Aorta (tissue), 5 donors: ENCODE results near the gene TP73. TPM values are rescaled to one million over a fixed set of nuclear protein-coding genes. Genes with fewer than 3 reads are reported as not detected.
A peak's percentile ranks its signal among the peaks of the same experiment; 100 is the strongest.
"Not testable (repeated sequence)": the region's sequence is repeated elsewhere in the genome, so short reads cannot be mapped to it uniquely, and the experiment has no call there.

Source experiments
- ATAC-seq: fragments of 200-7000 bp; cut with Tn5 transposase; one replicate; pipeline ENCODE4 v1.9.1; 2022; ENCODE audit warnings: moderate library complexity; ENCODE audit not compliant: low FRiP score
- DNase-seq, 2 donors: peaks; one replicate each; pipeline ENCODE4 v3.0.0-alpha.2; 2020
- H3K27ac ChIP-seq, 2 donors: one replicate each; pipeline ENCODE4 v1.5.1; 2013; ENCODE audit warnings: low read length in 2 of 2, mild to moderate bottlenecking in 2 of 2, moderate library complexity in 2 of 2, control low read depth in 1 of 2, inconsistent platforms in 1 of 2, low read depth in 1 of 2
- H3K27me3 ChIP-seq, 2 donors: one replicate each; pipeline ENCODE4 v1.6.1; 2013; ENCODE audit warnings: control low read depth in 1 of 2, low read length in 1 of 2, mild to moderate bottlenecking in 1 of 2, moderate library complexity in 1 of 2; ENCODE audit not compliant: insufficient read depth in 2 of 2, control insufficient read depth in 1 of 2
- H3K36me3 ChIP-seq, 2 donors: one replicate each; pipeline ENCODE4 v1.6.1; 2013; ENCODE audit warnings: control low read depth in 1 of 2, low read length in 1 of 2, mild to moderate bottlenecking in 1 of 2; ENCODE audit not compliant: insufficient read depth in 2 of 2, control insufficient read depth in 1 of 2
- H3K4me1 ChIP-seq, 2 donors: one replicate each; pipeline ENCODE4 v1.6.1; 2013; ENCODE audit warnings: low read length in 2 of 2, control low read depth in 1 of 2, mild to moderate bottlenecking in 1 of 2, moderate library complexity in 1 of 2; ENCODE audit not compliant: insufficient read depth in 2 of 2, control insufficient read depth in 1 of 2
- H3K4me3 ChIP-seq, 2 donors: one replicate each; pipeline ENCODE4 v1.5.1; 2013; ENCODE audit warnings: low read length in 2 of 2, control low read depth in 1 of 2, mild to moderate bottlenecking in 1 of 2
- H3K9me3 ChIP-seq: one replicate; pipeline ENCODE4 v1.6.1; 2013; ENCODE audit warnings: mild to moderate bottlenecking, low read length; ENCODE audit not compliant: control insufficient read depth
- WGBS, 2 donors: extraction: QIAGEN DNeasy Blood & Tissue Kit; methylation state at CpG; one replicate each; pipeline ENCODE4 v1.1.7; 2013; 5-methylcytosine and 5-hydroxymethylcytosine counted together
- intact Hi-C, 2 donors: fragments of 100-400 bp; cut with DNase I; formaldehyde crosslinking; loops; one replicate each; pipeline versions ENCODE4 v1.14.2 to v1.15.0; 2022
- polyA plus RNA-seq, 2 donors: library from polyadenylated mRNA; stranded (reverse); fragments of 200-250 nt; gene quantifications; one replicate each; pipeline ENCODE4 v1.2.3, GENCODE V29; 2013
- total RNA-seq, 2 donors: library from RNA; stranded (reverse); fragmentation: NEBNext Ultra II Directional; extraction: Animal tissue kit (Norgen Biotek cat#: 25700); gene quantifications; one replicate each; pipeline ENCODE4 v1.2.1, GENCODE V29; 2021
- donor health status: healthy with polysubstance abuse.
- donor health status: Bipolar disorder and iron deficiency.
- donor health status: DM: no; HTN: no; CAD: no.
- donor health status: DM: no; HTN: no; CAD: no.
- donor health status: DM: yes; HTN: yes; CAD: no.

The TP73 gene
- total and polyA plus RNA-seq, 4 donors = 0.18 to 0.38 TPM; not detected in 2

GRCh38 chr1:3616861-3617260 is 35.5 kb upstream of the TP73 start:
- Histone ChIP-seq H3K27me3 (no peaks in the 10 kb centered on the region), H3K27ac (no peak overlapping the region), H3K36me3 (no peaks in the 10 kb centered on the region), H3K4me3 (no peak overlapping the region), H3K4me1 (no peaks in the 10 kb centered on the region), H3K9me3 (no peaks in the 10 kb centered on the region)
- WGBS, 2 donors = 89 to 93% methylated on average over 9 of the region's 9 CpGs
- intact Hi-C loops = no loop called here
- DNase-seq = no peak
- no peak for ATAC-seq

- H3K4me3 ChIP-seq = no peak overlapping the region
- DNase-seq (no peak), ATAC-seq (no peak)
- H3K27me3 ChIP-seq = no peaks in the 10 kb centered on the region
- no peaks in the 10 kb centered on the region for H3K9me3 ChIP-seq
- WGBS, 2 donors = 86 to 90% methylated on average over 17 to 18 of the region's 18 CpGs
- intact Hi-C loops = loop anchor here in 1 of 2 donors (2.0 kb wide), 1 partner anchor 53 kb away; no protein-coding TSS in a partner anchor
- H3K4me1 ChIP-seq = no peaks in the 10 kb centered on the region
- H3K36me3 ChIP-seq = no peaks in the 10 kb centered on the region
- no peak overlapping the region for H3K27ac ChIP-seq
Measured at GRCh38 chr1:3617806-3618345, 34.4 kb upstream of the TP73 start.

GRCh38 chr1:3618531-3618880 is 33.8 kb upstream of the TP73 start:
- H3K4me3 ChIP-seq = no peak overlapping the region
- DNase-seq (no peak), ATAC-seq (no peak)
- H3K27me3 ChIP-seq = no peaks in the 10 kb centered on the region
- WGBS, 2 donors = 75 to 82% methylated on average over 9 of the region's 9 CpGs
- H3K4me1 ChIP-seq = no peaks in the 10 kb centered on the region
- intact Hi-C loops = loop anchor here in 1 of 2 donors (2.0 kb wide), 1 partner anchor 54 kb away; no protein-coding TSS in a partner anchor
- H3K27ac ChIP-seq = no peak overlapping the region
- no peaks in the 10 kb centered on the region for H3K9me3 ChIP-seq
- H3K36me3 ChIP-seq = no peaks in the 10 kb centered on the region

GRCh38 chr1:3618881-3619671 is 33.2 kb upstream of the TP73 start:
- 16 to 22% methylated on average over 18 to 21 of the region's 21 CpGs for WGBS, 2 donors

GRCh38 chr1:3620708-3621107 is 31.6 kb upstream of the TP73 start:
- Histone ChIP-seq H3K4me1 (no peaks in the 10 kb centered on the region), H3K4me3 (no peak overlapping the region), H3K9me3 (no peaks in the 10 kb centered on the region), H3K27ac (no peak overlapping the region), H3K27me3 (no peaks in the 10 kb centered on the region), H3K36me3 (no peaks in the 10 kb centered on the region)
- ATAC-seq (no peak), DNase-seq (no peak)
- intact Hi-C loops = loop anchor here (2.0 kb wide), 2 partner anchors 126 to 168 kb away; no protein-coding TSS in a partner anchor
- 87 to 89% methylated on average over 12 of the region's 12 CpGs for WGBS, 2 donors

More at GRCh38 chr1:3618881-3619671, 33.2 kb upstream of the TP73 start:
- no peaks in the 10 kb centered on the region for H3K36me3 ChIP-seq
- H3K27ac ChIP-seq = no peak overlapping the region
- ATAC-seq (peak; percentile 79), DNase-seq (peak in 1 of 2 donors; percentile 78)
- H3K4me1 ChIP-seq = no peaks in the 10 kb centered on the region
- no peaks in the 10 kb centered on the region for H3K9me3 ChIP-seq
- no peaks in the 10 kb centered on the region for H3K27me3 ChIP-seq
- intact Hi-C loops = loop anchor here (1.0 to 2.0 kb wide), 3 partner anchors 54 to 128 kb away; no protein-coding TSS in a partner anchor
- H3K4me3 ChIP-seq = no peak overlapping the region

- 22 to 33% methylated on average over 10 to 15 of the region's 15 CpGs for WGBS, 2 donors
- intact Hi-C loops = loop anchor here (2.0 kb wide), 2 partner anchors 126 to 168 kb away; no protein-coding TSS in a partner anchor
- not testable (repeated sequence) for ATAC-seq
Measured at GRCh38 chr1:3621151-3621671, 31.1 kb upstream of the TP73 start.

GRCh38 chr1:3622102-3622501 is 30.2 kb upstream of the TP73 start:
- H3K9me3 ChIP-seq, H3K36me3 ChIP-seq, H3K4me3 ChIP-seq, H3K4me1 ChIP-seq, H3K27ac ChIP-seq, H3K27me3 ChIP-seq, DNase-seq, ATAC-seq, intact Hi-C loops: not testable (repeated sequence)
- WGBS, 2 donors = 90 to 94% methylated on average over 9 of the region's 9 CpGs

More at GRCh38 chr1:3621151-3621671, 31.1 kb upstream of the TP73 start:
- H3K27ac ChIP-seq, H3K36me3 ChIP-seq, H3K27me3 ChIP-seq, H3K9me3 ChIP-seq, H3K4me1 ChIP-seq, H3K4me3 ChIP-seq, DNase-seq: not testable (repeated sequence)

- Histone ChIP-seq H3K27me3 (no peaks in the 10 kb centered on the region), H3K4me1 (no peaks in the 10 kb centered on the region), H3K4me3 (peak overlapping the region; percentile 11 to 52), H3K9me3 (no peaks in the 10 kb centered on the region), H3K36me3 (no peaks in the 10 kb centered on the region), H3K27ac (no peak overlapping the region)
- DNase-seq (no peak), ATAC-seq (no peak)
- WGBS, 2 donors = 11 to 12% methylated on average over 23 of the region's 23 CpGs
- intact Hi-C loops = no loop called here
Measured at GRCh38 chr1:3623441-3624199, 28.7 kb upstream of the TP73 start.
